Panc1 (cell line): ENCODE data around the gene FADS2. TPM values are rescaled to one million over a fixed set of nuclear protein-coding genes. Genes with fewer than 3 reads are reported as not detected.
A peak's percentile ranks its signal among the peaks of the same experiment; 100 is the strongest.

Experiments
- ATAC-seq: fragments of 200-7000 bp; cut with Tn5 transposase; 2 replicates; pipeline ENCODE4 v1.9.1; 2020; ENCODE audit warnings: mild to moderate bottlenecking, moderate library complexity
- BruUV-seq: library from RNA; stranded (reverse); fragments of 400-500 nt; replicated peaks from 2 replicates; lab custom pipeline; 2021; lab: Mats Ljungman, UMichigan
- CTCF ChIA-PET: fragments of 300-600 bp; sonication (Branson Sonifier 250); formaldehyde crosslinking; loops from one replicate; lab custom pipeline; 2022; ENCODE audit warnings: antibody characterized with exemption; lab: Charles Lee
- POLR2A ChIA-PET: fragments of 300-600 bp; sonication (Branson Sonifier 250); formaldehyde crosslinking; loops from one replicate; lab custom pipeline; 2022; ENCODE audit warnings: antibody characterized with exemption; lab: Charles Lee
- DNase-seq: peaks from one replicate; pipeline ENCODE4 v3.0.0-alpha.2; 2010; ENCODE audit warnings: low read depth, low spot score
- H3K27ac ChIP-seq: 2 replicates; pipeline ENCODE4 v1.5.1; 2011; ENCODE audit warnings: mild to moderate bottlenecking, low read length, inconsistent platforms
- H3K27me3 ChIP-seq: fragments of 200-500 bp; sonication (Bioruptor generic); 2 replicates; pipeline ENCODE4 v1.6.0; 2014; ENCODE audit warnings: low read length, inconsistent platforms; ENCODE audit not compliant: control insufficient read depth, insufficient read depth
- H3K36me3 ChIP-seq: fragments of 200-500 bp; sonication (Bioruptor generic); 2 replicates; pipeline ENCODE4 v1.5.1; 2014; ENCODE audit warnings: inconsistent platforms, mild to moderate bottlenecking, low read length, moderate library complexity; ENCODE audit not compliant: control insufficient read depth, insufficient read depth
- H3K4me1 ChIP-seq: 2 replicates; pipeline ENCODE4 v1.5.1; 2011; ENCODE audit warnings: inconsistent platforms, mild to moderate bottlenecking, low read length, moderate library complexity; ENCODE audit not compliant: control insufficient read depth, insufficient read depth
- H3K4me3 ChIP-seq, 2 experiments: 2 replicates each; pipeline ENCODE4 v1.5.1; 2011 to 2012; ENCODE audit warnings: low read depth in 2 of 2, low read length in 2 of 2, mild to moderate bottlenecking in 2 of 2, inconsistent platforms in 1 of 2, moderate library complexity in 1 of 2
- H3K9me3 ChIP-seq: fragments of 200-500 bp; sonication (Bioruptor generic); 2 replicates; pipeline ENCODE4 v1.5.1; 2014; ENCODE audit warnings: low read depth, mild to moderate bottlenecking, inconsistent platforms, low read length, moderate library complexity; ENCODE audit not compliant: control insufficient read depth, insufficient read depth
- POLR2AphosphoS5 ChIP-seq: IDR thresholded peaks from 2 replicates; pipeline ENCODE4 v1.6.1; 2012; ENCODE audit warnings: mild to moderate bottlenecking, low read depth, low read length, moderate library complexity
- SIN3A ChIP-seq: IDR thresholded peaks from 2 replicates; pipeline ENCODE4 v1.6.1; 2012; ENCODE audit warnings: low read depth, mild to moderate bottlenecking, low read length, moderate library complexity, borderline replicate concordance; ENCODE audit not compliant: insufficient read depth
- TCF7L2 ChIP-seq: IDR thresholded peaks from 2 replicates; pipeline ENCODE4 v1.6.1; 2011; ENCODE audit warnings: mild to moderate bottlenecking, low read depth, low read length, inconsistent platforms
- in situ Hi-C: cut with HindIII; loops from 2 replicates; pipeline ENCODE4 v1.10.0; 2016; ENCODE audit warnings: low sequenced_read_pairs, low pct_unique_long_range_greater_than_20kb
- intact Hi-C: fragments of 100-400 bp; cut with micrococcal nuclease; formaldehyde crosslinking; loops from one replicate; pipeline ENCODE4 v1.10.0; 2022; ENCODE audit not compliant: unreplicated experiment
- total RNA-seq: library from RNA; stranded (reverse); gene quantifications from one replicate; pipeline ENCODE4 v1.2.1, GENCODE V29; 2021; ENCODE audit not compliant: unreplicated experiment
- TF ChIP-seq, protein P1 (sequence below): fragments of 450-650 bp; IDR thresholded peaks from 2 replicates; pipeline ENCODE4 v1.5.1; 2017; ENCODE audit warnings: mild to moderate bottlenecking
- TF ChIP-seq, protein P2 (sequence below), 2 experiments: IDR thresholded peaks; 2 replicates each; pipeline ENCODE4 v1.6.1; 2011 to 2012; ENCODE audit warnings: low read depth in 2 of 2, control low read depth in 1 of 2, low read length in 1 of 2, mild to moderate bottlenecking in 1 of 2, moderate library complexity in 1 of 2; ENCODE audit not compliant: insufficient read depth in 1 of 2

Gene FADS2
- total RNA-seq, 1 experiment from 2014 or later, result 679 TPM

DNA sequence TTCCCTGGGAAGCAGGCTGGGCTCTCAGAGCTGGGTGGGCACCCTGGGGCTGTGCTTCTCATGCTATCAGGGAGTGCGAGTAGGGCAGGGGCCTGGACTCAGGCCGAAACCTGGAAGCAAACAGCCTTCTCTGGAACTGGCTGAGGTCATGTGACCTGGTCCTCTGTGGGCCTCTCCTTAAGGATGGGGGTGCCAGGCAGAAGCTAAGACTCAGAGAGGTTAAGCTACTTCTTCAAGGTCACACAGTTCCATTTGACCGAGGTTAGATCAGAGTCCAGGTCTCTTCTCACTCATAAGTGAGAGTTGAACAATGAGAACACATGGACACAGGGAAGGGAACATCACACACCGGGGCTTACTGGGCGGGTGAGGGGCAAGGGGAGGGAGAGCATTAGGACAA lies 55.8 kb downstream of the FADS2 start:
- ATAC-seq, result no peak
- DNase-seq, result no peak
- no peak overlapping the region for H3K27ac ChIP-seq
- ChIA-PET POLR2A (interaction anchor here (0.6 kb wide), 1 partner anchor 196 kb away, joined by 5 read pairs; no protein-coding TSS in a partner anchor), CTCF (interaction anchor here (0.6 kb wide), 1 partner anchor 228 kb away, joined by 3 read pairs; no protein-coding TSS in a partner anchor)
- no TSS peak for BruUV-seq
- in situ Hi-C loops (no loop called here), intact Hi-C loops (no loop called here)
- H3K9me3 ChIP-seq, result no peaks in the 10 kb centered on the region
- H3K27me3 ChIP-seq, result no peaks in the 10 kb centered on the region
- no peak overlapping the region for H3K4me3 ChIP-seq
- TF ChIP-seq POLR2AphosphoS5 (no peak), SIN3A (no peak), TCF7L2 (no peak)
- TF ChIP-seq, protein P1, sequence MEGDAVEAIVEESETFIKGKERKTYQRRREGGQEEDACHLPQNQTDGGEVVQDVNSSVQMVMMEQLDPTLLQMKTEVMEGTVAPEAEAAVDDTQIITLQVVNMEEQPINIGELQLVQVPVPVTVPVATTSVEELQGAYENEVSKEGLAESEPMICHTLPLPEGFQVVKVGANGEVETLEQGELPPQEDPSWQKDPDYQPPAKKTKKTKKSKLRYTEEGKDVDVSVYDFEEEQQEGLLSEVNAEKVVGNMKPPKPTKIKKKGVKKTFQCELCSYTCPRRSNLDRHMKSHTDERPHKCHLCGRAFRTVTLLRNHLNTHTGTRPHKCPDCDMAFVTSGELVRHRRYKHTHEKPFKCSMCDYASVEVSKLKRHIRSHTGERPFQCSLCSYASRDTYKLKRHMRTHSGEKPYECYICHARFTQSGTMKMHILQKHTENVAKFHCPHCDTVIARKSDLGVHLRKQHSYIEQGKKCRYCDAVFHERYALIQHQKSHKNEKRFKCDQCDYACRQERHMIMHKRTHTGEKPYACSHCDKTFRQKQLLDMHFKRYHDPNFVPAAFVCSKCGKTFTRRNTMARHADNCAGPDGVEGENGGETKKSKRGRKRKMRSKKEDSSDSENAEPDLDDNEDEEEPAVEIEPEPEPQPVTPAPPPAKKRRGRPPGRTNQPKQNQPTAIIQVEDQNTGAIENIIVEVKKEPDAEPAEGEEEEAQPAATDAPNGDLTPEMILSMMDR, result no peak
- TF ChIP-seq, protein P2, sequence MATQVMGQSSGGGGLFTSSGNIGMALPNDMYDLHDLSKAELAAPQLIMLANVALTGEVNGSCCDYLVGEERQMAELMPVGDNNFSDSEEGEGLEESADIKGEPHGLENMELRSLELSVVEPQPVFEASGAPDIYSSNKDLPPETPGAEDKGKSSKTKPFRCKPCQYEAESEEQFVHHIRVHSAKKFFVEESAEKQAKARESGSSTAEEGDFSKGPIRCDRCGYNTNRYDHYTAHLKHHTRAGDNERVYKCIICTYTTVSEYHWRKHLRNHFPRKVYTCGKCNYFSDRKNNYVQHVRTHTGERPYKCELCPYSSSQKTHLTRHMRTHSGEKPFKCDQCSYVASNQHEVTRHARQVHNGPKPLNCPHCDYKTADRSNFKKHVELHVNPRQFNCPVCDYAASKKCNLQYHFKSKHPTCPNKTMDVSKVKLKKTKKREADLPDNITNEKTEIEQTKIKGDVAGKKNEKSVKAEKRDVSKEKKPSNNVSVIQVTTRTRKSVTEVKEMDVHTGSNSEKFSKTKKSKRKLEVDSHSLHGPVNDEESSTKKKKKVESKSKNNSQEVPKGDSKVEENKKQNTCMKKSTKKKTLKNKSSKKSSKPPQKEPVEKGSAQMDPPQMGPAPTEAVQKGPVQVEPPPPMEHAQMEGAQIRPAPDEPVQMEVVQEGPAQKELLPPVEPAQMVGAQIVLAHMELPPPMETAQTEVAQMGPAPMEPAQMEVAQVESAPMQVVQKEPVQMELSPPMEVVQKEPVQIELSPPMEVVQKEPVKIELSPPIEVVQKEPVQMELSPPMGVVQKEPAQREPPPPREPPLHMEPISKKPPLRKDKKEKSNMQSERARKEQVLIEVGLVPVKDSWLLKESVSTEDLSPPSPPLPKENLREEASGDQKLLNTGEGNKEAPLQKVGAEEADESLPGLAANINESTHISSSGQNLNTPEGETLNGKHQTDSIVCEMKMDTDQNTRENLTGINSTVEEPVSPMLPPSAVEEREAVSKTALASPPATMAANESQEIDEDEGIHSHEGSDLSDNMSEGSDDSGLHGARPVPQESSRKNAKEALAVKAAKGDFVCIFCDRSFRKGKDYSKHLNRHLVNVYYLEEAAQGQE (IDR thresholded peaks at IDR 0.05; ENCODE audit: insufficient read depth in 1 of 2, low read depth in 2 of 2, low read length in 1 of 2), result no peak
- H3K4me1 ChIP-seq, result no peaks in the 10 kb centered on the region; the same call in 1 of the 2 replicates
- H3K36me3 ChIP-seq, result no peaks in the 10 kb centered on the region

DNA sequence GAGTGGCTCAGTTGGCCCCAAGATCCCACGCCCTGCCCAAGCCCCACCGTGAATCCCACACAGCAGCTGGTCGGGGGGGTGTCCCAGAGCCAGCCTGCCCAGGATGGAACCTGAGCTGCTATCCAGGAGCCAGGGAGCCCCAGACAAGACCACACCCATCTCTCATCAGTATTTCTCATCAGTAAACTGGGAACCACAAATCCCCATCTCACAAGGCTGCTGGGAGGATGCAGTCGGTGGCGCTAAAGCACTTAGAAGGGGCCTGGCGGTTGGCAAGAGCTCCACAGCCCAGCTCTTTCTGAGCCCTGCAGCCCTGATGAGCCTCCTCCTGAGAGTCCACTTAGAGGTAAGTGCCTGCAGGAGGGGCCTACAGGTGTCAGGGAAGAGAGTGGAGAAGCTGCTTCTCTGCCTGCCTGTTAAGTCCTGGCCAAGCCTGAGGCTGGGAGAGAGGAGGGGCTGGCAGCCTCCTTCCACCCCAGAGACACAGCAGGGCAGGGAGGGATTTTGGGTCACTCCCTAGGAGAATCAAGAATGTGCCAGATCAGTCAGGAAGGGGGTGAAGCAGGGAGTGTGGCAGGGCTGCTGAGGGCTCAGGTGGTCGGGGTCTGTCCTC lies 57.2 kb downstream of the FADS2 start:
- Histone ChIP-seq H3K4me3 (no peak overlapping the region), H3K4me1 (peaks cover 3% of the 10 kb centered on the region), H3K36me3 (no peaks in the 10 kb centered on the region), H3K27me3 (no peaks in the 10 kb centered on the region), H3K27ac (no peak overlapping the region), H3K9me3 (no peaks in the 10 kb centered on the region)
- CTCF ChIA-PET, result interaction anchor here (1.0 kb wide), 1 partner anchor 15 kb away, joined by 3 read pairs; no protein-coding TSS in a partner anchor
- ATAC-seq, result 0 out of 2 replicates have a peak, but pooled peaks have one; percentile 10
- in situ Hi-C loops (no loop called here), intact Hi-C loops (no loop called here)
- BruUV-seq, result no TSS peak
- POLR2A ChIA-PET, result no interaction called here
- TF ChIP-seq, protein P1, result no peak
- TF ChIP-seq SIN3A, result no peak
- TF ChIP-seq, protein P2 (IDR thresholded peaks at IDR 0.05; ENCODE audit: insufficient read depth in 1 of 2, low read depth in 2 of 2, low read length in 1 of 2), result no peak
- TF ChIP-seq POLR2AphosphoS5, result no peak
- TF ChIP-seq TCF7L2, result no peak
- no peak for DNase-seq
